PFSK-1 (cell line): ENCODE measurements around the gene KCTD3.

Experiments
- POLR2AphosphoS5 ChIP-seq: IDR thresholded peaks from 2 replicates; pipeline ENCODE4 v1.6.1; 2012; ENCODE audit warnings: low read depth, mild to moderate bottlenecking, control low read depth, low read length, moderate library complexity
- TAF1 ChIP-seq: IDR thresholded peaks from 2 replicates; pipeline ENCODE4 v1.6.1; 2012; ENCODE audit warnings: low read length, control low read depth, borderline replicate concordance; ENCODE audit not compliant: insufficient read depth
- TF ChIP-seq, protein P1 (sequence below), 2 experiments: IDR thresholded peaks; 2 replicates each; pipeline versions ENCODE4 v1.6.1 to v1.8.0; 2011 to 2012; ENCODE audit warnings: low read depth in 2 of 2, low read length in 2 of 2, control low read depth in 1 of 2, inconsistent platforms in 1 of 2, mild to moderate bottlenecking in 1 of 2, moderate library complexity in 1 of 2; ENCODE audit not compliant: insufficient read depth in 1 of 2

DNA sequence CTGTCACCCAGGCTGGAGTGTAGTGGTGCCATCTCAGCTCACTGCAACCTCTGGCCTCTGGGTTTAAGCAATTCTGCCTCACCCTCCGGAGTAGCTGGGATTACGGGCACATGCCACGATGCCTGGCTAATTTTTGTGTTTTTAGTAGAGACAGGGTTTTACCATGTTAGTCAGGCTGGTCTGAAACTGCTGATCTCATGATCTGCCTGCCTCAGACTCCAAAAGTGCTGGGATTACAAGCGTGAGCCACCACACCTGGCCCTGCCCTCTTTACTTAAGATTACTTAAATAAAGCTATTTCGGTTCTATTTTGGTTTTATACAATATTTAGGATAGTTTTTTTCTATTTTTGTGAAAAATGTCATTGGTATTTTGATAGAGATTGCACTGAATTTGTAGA is 15.3 kb upstream of the KCTD3 start:
- TF ChIP-seq, protein P1, sequence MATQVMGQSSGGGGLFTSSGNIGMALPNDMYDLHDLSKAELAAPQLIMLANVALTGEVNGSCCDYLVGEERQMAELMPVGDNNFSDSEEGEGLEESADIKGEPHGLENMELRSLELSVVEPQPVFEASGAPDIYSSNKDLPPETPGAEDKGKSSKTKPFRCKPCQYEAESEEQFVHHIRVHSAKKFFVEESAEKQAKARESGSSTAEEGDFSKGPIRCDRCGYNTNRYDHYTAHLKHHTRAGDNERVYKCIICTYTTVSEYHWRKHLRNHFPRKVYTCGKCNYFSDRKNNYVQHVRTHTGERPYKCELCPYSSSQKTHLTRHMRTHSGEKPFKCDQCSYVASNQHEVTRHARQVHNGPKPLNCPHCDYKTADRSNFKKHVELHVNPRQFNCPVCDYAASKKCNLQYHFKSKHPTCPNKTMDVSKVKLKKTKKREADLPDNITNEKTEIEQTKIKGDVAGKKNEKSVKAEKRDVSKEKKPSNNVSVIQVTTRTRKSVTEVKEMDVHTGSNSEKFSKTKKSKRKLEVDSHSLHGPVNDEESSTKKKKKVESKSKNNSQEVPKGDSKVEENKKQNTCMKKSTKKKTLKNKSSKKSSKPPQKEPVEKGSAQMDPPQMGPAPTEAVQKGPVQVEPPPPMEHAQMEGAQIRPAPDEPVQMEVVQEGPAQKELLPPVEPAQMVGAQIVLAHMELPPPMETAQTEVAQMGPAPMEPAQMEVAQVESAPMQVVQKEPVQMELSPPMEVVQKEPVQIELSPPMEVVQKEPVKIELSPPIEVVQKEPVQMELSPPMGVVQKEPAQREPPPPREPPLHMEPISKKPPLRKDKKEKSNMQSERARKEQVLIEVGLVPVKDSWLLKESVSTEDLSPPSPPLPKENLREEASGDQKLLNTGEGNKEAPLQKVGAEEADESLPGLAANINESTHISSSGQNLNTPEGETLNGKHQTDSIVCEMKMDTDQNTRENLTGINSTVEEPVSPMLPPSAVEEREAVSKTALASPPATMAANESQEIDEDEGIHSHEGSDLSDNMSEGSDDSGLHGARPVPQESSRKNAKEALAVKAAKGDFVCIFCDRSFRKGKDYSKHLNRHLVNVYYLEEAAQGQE (IDR thresholded peaks at IDR 0.05; ENCODE audit: insufficient read depth in 1 of 2, low read depth in 2 of 2, low read length in 2 of 2), result no peak
- TF ChIP-seq POLR2AphosphoS5, result no peak
- no peak for TF ChIP-seq TAF1
